ENCODE measurements around the gene SERPINA4. TPM values are rescaled to one million over a fixed set of nuclear protein-coding genes. Genes with fewer than 3 reads are reported as not detected.
A peak's percentile ranks its signal among the peaks of the same experiment; 100 is the strongest.

SERPINA4 gene
- total RNA-seq, 5 donors from 2014 or later (not counting 1 experiment from before 2014, with no cell fraction given), result 0.22 TPM; not detected in 4

GRCh38 chr14:94578712-94579111 is 17.5 kb downstream of the SERPINA4 start:
- ChIA-PET POLR2A (no interaction called here), CTCF (no interaction called here)
- no peak for DNase-seq
- Histone ChIP-seq H3K27me3 (replicated peaks in 1 of 2; ENCODE audit: control insufficient read depth in 2 of 2, extremely low read depth in 1 of 2, insufficient read depth in 2 of 2, low read length in 1 of 2) (peaks cover 0 to 19% of the 10 kb centered on the region in 2 experiments), H3K9me3 (no peaks in the 10 kb centered on the region), H3K27ac (ENCODE audit: low read length) (no peak overlapping the region), H3K4me1 (ENCODE audit: control insufficient read depth in 1 of 2, extremely low read depth in 1 of 2, insufficient read depth in 2 of 2, low read length in 2 of 2) (no peaks in the 10 kb centered on the region), H3K4me3 (ENCODE audit: control insufficient read depth in 1 of 2, extremely low read depth in 1 of 2, low read length in 1 of 2) (no peak overlapping the region), H3K36me3 (ENCODE audit: control insufficient read depth in 2 of 2, extremely low read depth in 1 of 2, insufficient read depth in 1 of 2, low read length in 1 of 2) (no peaks in the 10 kb centered on the region)
- Mint-ChIP-seq H3K4me1 (no peaks in the 10 kb centered on the region), H3K9me3 (no peaks in the 10 kb centered on the region), H3K4me3 (no peak overlapping the region), H3K27ac (no peak overlapping the region), H3K36me3 (no peaks in the 10 kb centered on the region), H3K27me3 (peaks cover 0 to 10% of the 10 kb centered on the region in 2 donors)
- 75% methylated on average over 5 of the region's 6 CpGs for WGBS (ENCODE audit: insufficient coverage)
- ATAC-seq (replicated peaks in 1 of 4), result no peak

GRCh38 chr14:94581127-94581999 is 20.1 kb downstream of the SERPINA4 start, which contains the start of gene SERPINA5:
SERPINA5 (plus strand) TSS chr14:94581426; CDS start chr14:94587363, 5,937 bp downstream.
- no peaks in the 10 kb centered on the region for H3K4me1 ChIP-seq (ENCODE audit: control insufficient read depth in 1 of 2, extremely low read depth in 1 of 2, insufficient read depth in 2 of 2, low read length in 2 of 2)
- 48% methylated on average over 16 of the region's 18 CpGs for WGBS (ENCODE audit: insufficient coverage)
- no peak within 1 kb of the TSS for H3K27ac ChIP-seq (ENCODE audit: low read length)
- H3K36me3 Mint-ChIP-seq, result no peaks in the 10 kb centered on the region
- no peak within 1 kb of the TSS for H3K4me3 ChIP-seq (ENCODE audit: control insufficient read depth in 1 of 2, extremely low read depth in 1 of 2, low read length in 1 of 2)
- H3K27ac Mint-ChIP-seq, result no peak within 1 kb of the TSS
- H3K4me3 Mint-ChIP-seq, result no peak within 1 kb of the TSS
- DNase-seq, result no peak
- CTCF ChIA-PET, result no interaction called here
- POLR2A ChIA-PET, result no interaction called here
- peaks cover 0 to 26% of the 10 kb centered on the region in 2 experiments for H3K27me3 ChIP-seq (replicated peaks in 1 of 2; ENCODE audit: control insufficient read depth in 2 of 2, extremely low read depth in 1 of 2, insufficient read depth in 2 of 2, low read length in 1 of 2)
- H3K4me1 Mint-ChIP-seq, result no peaks in the 10 kb centered on the region
- H3K9me3 ChIP-seq, result no peaks in the 10 kb centered on the region
- H3K36me3 ChIP-seq (ENCODE audit: control insufficient read depth in 2 of 2, extremely low read depth in 1 of 2, insufficient read depth in 1 of 2, low read length in 1 of 2), result no peaks in the 10 kb centered on the region
- no peaks in the 10 kb centered on the region for H3K9me3 Mint-ChIP-seq
- no peak for ATAC-seq (replicated peaks in 1 of 4)
- peaks cover 0 to 10% of the 10 kb centered on the region in 2 donors for H3K27me3 Mint-ChIP-seq

- no peaks in the 10 kb centered on the region for H3K36me3 Mint-ChIP-seq
- ChIA-PET POLR2A (no interaction called here), CTCF (no interaction called here)
- Histone ChIP-seq H3K4me3 (ENCODE audit: control insufficient read depth in 1 of 2, extremely low read depth in 1 of 2, low read length in 1 of 2) (no peak overlapping the region), H3K9me3 (no peaks in the 10 kb centered on the region), H3K36me3 (ENCODE audit: control insufficient read depth in 2 of 2, extremely low read depth in 1 of 2, insufficient read depth in 1 of 2, low read length in 1 of 2) (no peaks in the 10 kb centered on the region), H3K4me1 (ENCODE audit: control insufficient read depth in 1 of 2, extremely low read depth in 1 of 2, insufficient read depth in 2 of 2, low read length in 2 of 2) (no peaks in the 10 kb centered on the region), H3K27me3 (replicated peaks in 1 of 2; ENCODE audit: control insufficient read depth in 2 of 2, extremely low read depth in 1 of 2, insufficient read depth in 2 of 2, low read length in 1 of 2) (peaks cover 0 to 24% of the 10 kb centered on the region in 2 experiments), H3K27ac (ENCODE audit: low read length) (no peak overlapping the region)
- WGBS (ENCODE audit: insufficient coverage), result 95% methylated on average over 4 of the region's 7 CpGs
- peaks cover 0 to 14% of the 10 kb centered on the region in 2 donors for H3K27me3 Mint-ChIP-seq
- DNase-seq (no peak), ATAC-seq (replicated peaks in 1 of 4) (no peak)
- H3K9me3 Mint-ChIP-seq, result no peaks in the 10 kb centered on the region
- no peak overlapping the region for H3K4me3 Mint-ChIP-seq
- H3K27ac Mint-ChIP-seq, result peak overlapping the region in 1 of 2 donors; percentile 24
- H3K4me1 Mint-ChIP-seq, result no peaks in the 10 kb centered on the region
Observed at GRCh38 chr14:94582199-94582750, 21.0 kb downstream of the SERPINA4 start.

- ATAC-seq (replicated peaks in 1 of 4), result no peak
- H3K27me3 ChIP-seq (replicated peaks in 1 of 2; ENCODE audit: control insufficient read depth in 2 of 2, extremely low read depth in 1 of 2, insufficient read depth in 2 of 2, low read length in 1 of 2), result peaks cover 0 to 24% of the 10 kb centered on the region in 2 experiments
- H3K4me3 Mint-ChIP-seq, result no peak overlapping the region
Observed at GRCh38 chr14:94582851-94583250, 21.6 kb downstream of the SERPINA4 start.

GRCh38 chr14:94583557-94583956 is 22.3 kb downstream of the SERPINA4 start:
- H3K27ac ChIP-seq (ENCODE audit: low read length), result no peak overlapping the region
- no peaks in the 10 kb centered on the region for H3K4me1 ChIP-seq (ENCODE audit: control insufficient read depth in 1 of 2, extremely low read depth in 1 of 2, insufficient read depth in 2 of 2, low read length in 2 of 2)
- ATAC-seq (replicated peaks in 1 of 4), result no peak
- no peak overlapping the region for H3K4me3 Mint-ChIP-seq
- peaks cover 0 to 16% of the 10 kb centered on the region in 2 donors for H3K27me3 Mint-ChIP-seq
- DNase-seq, result no peak
- WGBS (ENCODE audit: insufficient coverage), result 29% methylated on average over 1 of the region's 4 CpGs
- peaks cover 0 to 24% of the 10 kb centered on the region in 2 experiments for H3K27me3 ChIP-seq (replicated peaks in 1 of 2; ENCODE audit: control insufficient read depth in 2 of 2, extremely low read depth in 1 of 2, insufficient read depth in 2 of 2, low read length in 1 of 2)
- H3K27ac Mint-ChIP-seq, result no peak overlapping the region
- no peaks in the 10 kb centered on the region for H3K4me1 Mint-ChIP-seq
- no peaks in the 10 kb centered on the region for H3K9me3 Mint-ChIP-seq
- no peaks in the 10 kb centered on the region for H3K9me3 ChIP-seq
- POLR2A ChIA-PET, result interaction anchor here in 1 of 2 donors (0.6 kb wide), 1 partner anchor 65 kb away, joined by 3 read pairs; no protein-coding TSS in a partner anchor
- CTCF ChIA-PET, result no interaction called here
- H3K4me3 ChIP-seq (ENCODE audit: control insufficient read depth in 1 of 2, extremely low read depth in 1 of 2, low read length in 1 of 2), result no peak overlapping the region
- H3K36me3 ChIP-seq (ENCODE audit: control insufficient read depth in 2 of 2, extremely low read depth in 1 of 2, insufficient read depth in 1 of 2, low read length in 1 of 2), result no peaks in the 10 kb centered on the region
- no peaks in the 10 kb centered on the region for H3K36me3 Mint-ChIP-seq

More at GRCh38 chr14:94582851-94583250, 21.6 kb downstream of the SERPINA4 start:
- no peaks in the 10 kb centered on the region for H3K4me1 Mint-ChIP-seq
- H3K9me3 Mint-ChIP-seq, result no peaks in the 10 kb centered on the region
- no peak overlapping the region for H3K4me3 ChIP-seq (ENCODE audit: control insufficient read depth in 1 of 2, extremely low read depth in 1 of 2, low read length in 1 of 2)
- 80% methylated on average over 3 of the region's 3 CpGs for WGBS (ENCODE audit: insufficient coverage)
- no peaks in the 10 kb centered on the region for H3K4me1 ChIP-seq (ENCODE audit: control insufficient read depth in 1 of 2, extremely low read depth in 1 of 2, insufficient read depth in 2 of 2, low read length in 2 of 2)
- DNase-seq, result no peak
- peak overlapping the region in 1 of 2 donors; percentile 24 for H3K27ac Mint-ChIP-seq
- peaks cover 0 to 14% of the 10 kb centered on the region in 2 donors for H3K27me3 Mint-ChIP-seq
- ChIA-PET POLR2A (no interaction called here), CTCF (no interaction called here)
- no peak overlapping the region for H3K27ac ChIP-seq (ENCODE audit: low read length)
- no peaks in the 10 kb centered on the region for H3K9me3 ChIP-seq
- H3K36me3 Mint-ChIP-seq, result no peaks in the 10 kb centered on the region
- H3K36me3 ChIP-seq (ENCODE audit: control insufficient read depth in 2 of 2, extremely low read depth in 1 of 2, insufficient read depth in 1 of 2, low read length in 1 of 2), result no peaks in the 10 kb centered on the region

GRCh38 chr14:94584591-94585280 is 23.5 kb downstream of the SERPINA4 start:
- no peak overlapping the region for H3K4me3 Mint-ChIP-seq
- no peaks in the 10 kb centered on the region for H3K36me3 ChIP-seq (ENCODE audit: control insufficient read depth in 2 of 2, extremely low read depth in 1 of 2, insufficient read depth in 1 of 2, low read length in 1 of 2)
- peaks cover 0 to 24% of the 10 kb centered on the region in 2 experiments for H3K27me3 ChIP-seq (replicated peaks in 1 of 2; ENCODE audit: control insufficient read depth in 2 of 2, extremely low read depth in 1 of 2, insufficient read depth in 2 of 2, low read length in 1 of 2)
- no peaks in the 10 kb centered on the region for H3K4me1 ChIP-seq (ENCODE audit: control insufficient read depth in 1 of 2, extremely low read depth in 1 of 2, insufficient read depth in 2 of 2, low read length in 2 of 2)
- H3K27ac ChIP-seq (ENCODE audit: low read length), result no peak overlapping the region
- no peak for DNase-seq
- H3K27ac Mint-ChIP-seq, result no peak overlapping the region
- WGBS (ENCODE audit: insufficient coverage), result 67% methylated on average over 3 of the region's 5 CpGs
- H3K4me3 ChIP-seq (ENCODE audit: control insufficient read depth in 1 of 2, extremely low read depth in 1 of 2, low read length in 1 of 2), result no peak overlapping the region
- H3K9me3 ChIP-seq, result no peaks in the 10 kb centered on the region
- ChIA-PET CTCF (no interaction called here), POLR2A (no interaction called here)
- no peaks in the 10 kb centered on the region for H3K9me3 Mint-ChIP-seq
- ATAC-seq (replicated peaks in 1 of 4), result no peak
- peaks cover 0 to 17% of the 10 kb centered on the region in 2 donors for H3K27me3 Mint-ChIP-seq
- H3K4me1 Mint-ChIP-seq, result no peaks in the 10 kb centered on the region
- H3K36me3 Mint-ChIP-seq, result no peaks in the 10 kb centered on the region

All from T-cell (primary cell).